DMS79 treated with DMSO at 0.1 percent for 48 hours (cell line): Measurements from ENCODE around the gene SRCIN1.

ENCODE experiments used
- DNase-seq: peaks from one replicate; lab custom pipeline; 2025; lab: John Stamatoyannopoulos, UW

The SRCIN1 gene

GRCh38 chr17:38579083-38579480 is 26.7 kb downstream of the SRCIN1 start:
- no peak for DNase-seq

DNA sequence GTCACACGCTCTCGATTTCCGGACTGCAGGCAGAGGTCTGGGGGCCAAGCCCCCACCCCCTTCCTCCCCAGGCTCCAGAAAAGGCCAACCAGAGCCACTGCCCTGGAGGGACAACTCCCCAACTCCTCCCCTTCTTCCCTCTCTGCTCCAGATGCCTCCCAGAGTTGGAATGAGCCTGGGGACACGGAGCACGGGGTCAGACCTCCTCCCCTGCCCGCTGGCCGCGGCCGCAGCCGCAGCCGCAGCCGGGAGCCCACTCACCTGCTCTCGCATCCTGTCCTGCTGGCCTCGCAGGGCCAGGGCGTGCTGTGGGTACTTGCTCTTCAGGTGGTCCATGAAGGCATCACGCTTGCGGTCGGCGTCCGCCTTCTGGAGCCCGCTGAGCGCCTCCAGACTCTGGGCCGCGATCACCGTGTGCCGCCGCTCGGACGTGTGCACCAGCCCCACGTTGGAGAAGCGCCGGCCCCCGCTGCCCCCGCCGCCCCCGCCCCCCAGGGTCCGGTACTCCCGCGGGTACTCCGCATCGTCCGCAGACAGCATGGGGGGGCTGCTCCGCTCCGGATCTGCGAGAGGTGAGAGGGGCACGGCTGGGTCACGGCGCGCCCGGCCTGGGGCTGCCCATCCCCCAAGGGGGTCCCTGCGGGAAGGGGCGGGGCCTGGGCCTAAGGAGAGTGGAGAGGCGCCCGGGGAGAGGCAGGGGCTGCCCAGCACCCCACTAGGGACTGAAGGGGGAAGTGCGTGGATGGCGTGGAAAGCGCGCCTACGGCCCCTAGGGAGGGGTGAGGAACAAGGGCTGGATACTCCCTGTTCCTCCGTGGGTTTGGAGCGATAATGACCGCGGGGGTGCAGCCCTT is 27.3 kb downstream of the SRCIN1 start:
- DNase-seq: no peak

DNA sequence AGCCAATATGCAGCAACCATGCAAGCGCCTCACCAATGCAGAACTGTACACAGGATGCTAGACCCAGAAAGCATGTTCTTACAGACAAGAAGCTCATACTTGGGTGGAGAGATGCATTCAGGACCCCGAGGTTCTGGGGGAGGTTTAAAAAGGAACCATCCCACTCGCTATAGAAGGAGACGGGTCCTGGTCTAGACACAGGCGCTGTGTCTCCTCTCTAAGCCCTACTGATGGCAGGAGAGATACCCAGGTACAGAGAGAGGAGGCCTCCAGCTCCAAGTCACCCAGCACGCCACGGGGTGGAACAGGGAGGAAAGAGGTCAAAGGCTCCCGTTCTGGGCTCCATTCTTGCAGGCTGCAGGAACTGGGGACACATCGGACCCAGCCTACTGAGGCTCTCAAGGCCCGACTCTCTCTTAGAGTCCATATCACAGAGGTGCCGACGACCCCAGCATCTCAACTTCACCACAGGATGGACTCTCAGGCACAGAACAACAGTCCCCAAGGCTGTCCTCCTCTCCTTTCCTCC is 28.0 kb downstream of the SRCIN1 start:
- no peak for DNase-seq

DNA sequence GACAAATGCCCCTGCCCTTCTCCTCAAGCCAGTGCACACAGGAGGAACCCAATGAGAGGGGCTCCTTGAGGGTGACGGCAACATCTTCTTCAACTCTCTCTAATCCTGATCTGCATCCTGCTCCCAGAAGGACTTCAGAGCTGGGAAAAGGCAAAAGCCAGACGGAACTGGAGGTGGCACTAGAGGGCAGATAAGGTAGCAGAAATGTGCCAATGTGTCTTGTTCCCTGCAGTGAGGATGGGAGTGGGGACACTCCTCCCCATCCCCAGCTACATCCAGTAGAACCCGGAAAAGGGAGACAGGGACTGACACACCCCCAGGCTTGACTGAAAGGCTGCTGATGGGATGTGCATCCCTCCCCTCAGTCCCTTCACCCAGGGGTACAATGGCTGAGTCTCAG is 28.5 kb downstream of the SRCIN1 start:
- no peak for DNase-seq

GRCh38 chr17:38575781-38576180 is 30.0 kb downstream of the SRCIN1 start:
- no peak for DNase-seq

- DNase-seq: no peak
Measured at GRCh38 chr17:38574712-38575111, 31.0 kb downstream of the SRCIN1 start.

DNA sequence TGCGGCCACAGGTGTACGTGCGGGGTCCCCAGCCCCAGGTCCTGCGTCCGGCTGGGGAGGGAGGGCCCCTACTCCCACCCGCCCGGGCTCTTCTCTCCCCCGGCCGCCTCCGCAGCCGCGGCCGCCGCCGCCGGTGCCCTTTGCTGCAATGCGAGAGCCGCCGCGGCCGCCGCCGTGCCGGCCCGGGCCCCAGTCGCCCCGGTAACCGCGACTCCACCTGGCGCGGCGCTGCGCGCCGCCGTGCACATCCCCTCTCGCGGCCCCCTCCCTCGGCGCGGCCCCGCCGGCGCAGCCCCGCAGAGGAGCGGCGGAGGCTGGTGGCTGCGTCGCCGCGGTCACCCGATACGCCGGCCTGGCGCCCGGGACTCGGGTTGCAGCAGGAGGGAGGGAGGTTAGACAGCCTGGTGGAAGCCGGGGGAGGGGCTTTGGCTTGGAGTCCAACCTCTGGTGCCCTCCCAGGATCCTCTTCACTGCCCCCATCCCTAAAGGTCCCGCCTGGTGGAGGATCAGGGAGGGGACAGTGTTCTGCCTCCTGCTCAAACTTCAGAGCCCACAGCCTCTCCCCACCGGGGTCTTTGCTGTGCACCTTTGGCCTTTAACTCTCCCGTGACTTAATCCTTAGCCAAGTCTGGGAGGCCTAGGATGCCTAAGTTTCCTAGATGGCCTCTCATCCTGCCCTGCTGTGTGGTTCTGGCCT is 32.9 kb downstream of the SRCIN1 start:
- DNase-seq: peak; percentile 59

GRCh38 chr17:38571833-38572668 is 33.7 kb downstream of the SRCIN1 start:
- DNase-seq: no peak

GRCh38 chr17:38569701-38570512 is 35.8 kb downstream of the SRCIN1 start:
- DNase-seq: no peak

GRCh38 chr17:38568845-38569510 is 36.8 kb downstream of the SRCIN1 start:
- DNase-seq: no peak

- no peak for DNase-seq
Measured at GRCh38 chr17:38568274-38568673, 37.5 kb downstream of the SRCIN1 start.

- DNase-seq: no peak
Measured at GRCh38 chr17:38567350-38567749, 38.4 kb downstream of the SRCIN1 start.

DNA sequence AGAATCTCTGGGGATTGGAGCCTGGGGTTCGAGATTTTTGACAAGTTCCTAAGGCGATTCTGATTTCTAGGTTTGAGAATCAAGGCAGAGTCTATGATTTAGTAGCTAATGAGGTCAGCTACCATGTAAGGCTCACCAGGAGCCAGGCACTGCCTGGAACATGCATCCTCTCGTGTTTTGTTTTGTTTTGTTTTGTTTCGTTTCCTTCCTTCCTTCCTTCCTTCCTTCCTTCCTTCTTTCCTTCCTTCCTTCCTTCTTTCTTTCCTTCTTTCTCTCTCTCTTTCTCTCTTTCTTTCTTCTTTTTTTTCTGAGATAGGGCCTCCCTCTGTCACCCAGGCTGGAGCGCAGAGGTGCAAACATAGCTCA is 39.1 kb downstream of the SRCIN1 start:
- no peak for DNase-seq

DNA sequence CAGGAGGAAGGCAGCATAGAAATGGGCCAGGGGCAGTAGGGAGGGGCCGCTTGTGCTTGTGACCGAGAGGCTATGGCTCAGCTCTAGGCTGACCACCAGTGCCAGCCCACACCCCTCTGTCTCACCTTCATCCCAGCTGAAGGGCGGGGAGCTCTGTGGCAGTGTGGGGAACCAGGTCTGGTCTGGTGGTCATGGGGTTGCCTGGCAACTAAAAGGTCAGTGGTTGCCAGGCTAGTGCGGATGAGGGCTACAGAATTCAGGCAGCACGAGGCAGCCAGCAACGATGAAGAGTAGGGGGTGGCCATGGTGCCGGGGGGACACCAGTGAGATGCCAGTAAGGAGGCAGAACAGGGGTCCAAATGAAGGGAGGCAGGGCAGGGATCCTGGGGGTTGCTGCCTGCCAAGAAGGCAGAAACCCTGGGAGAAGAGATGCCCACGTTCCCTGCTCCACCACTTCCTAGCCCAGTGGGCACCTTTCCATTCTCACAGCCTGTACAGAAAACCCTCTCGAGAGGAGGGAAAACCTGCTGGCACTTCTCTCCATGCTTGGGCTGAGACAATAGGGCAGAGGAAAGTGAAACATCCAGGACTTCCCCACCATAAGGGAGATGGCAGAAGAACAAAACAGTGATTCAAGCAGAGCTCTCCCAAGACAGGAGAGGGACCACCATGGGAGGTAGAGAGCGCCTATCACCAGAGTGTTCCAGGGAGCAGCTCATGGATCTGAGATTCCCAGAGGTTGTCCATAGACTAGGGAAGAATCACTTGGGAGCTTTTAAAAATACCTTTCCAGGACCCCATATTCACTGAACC is 39.7 kb downstream of the SRCIN1 start:
- DNase-seq: no peak

DNA sequence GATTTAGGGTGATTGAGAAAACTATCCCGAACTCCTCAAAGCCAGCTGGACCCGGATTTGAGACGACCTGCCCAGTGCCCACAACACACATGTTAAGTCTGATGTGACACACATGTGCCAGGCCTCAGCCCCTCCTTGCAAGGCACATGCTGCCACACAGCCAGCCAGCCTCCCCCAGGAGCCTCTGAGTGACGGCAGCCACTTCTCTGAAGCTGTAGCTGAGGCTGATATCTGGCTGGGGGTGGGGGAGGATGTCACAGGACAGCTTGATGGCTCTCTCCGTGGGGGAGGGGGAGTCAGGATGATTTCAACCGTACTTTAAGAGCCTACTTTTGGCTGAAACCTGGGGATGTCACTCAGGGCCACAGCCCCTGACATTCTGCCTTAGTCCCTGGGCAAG is 40.9 kb downstream of the SRCIN1 start:
- no peak for DNase-seq

GRCh38 chr17:38564254-38564837 is 41.4 kb downstream of the SRCIN1 start:
- DNase-seq: no peak

DNA sequence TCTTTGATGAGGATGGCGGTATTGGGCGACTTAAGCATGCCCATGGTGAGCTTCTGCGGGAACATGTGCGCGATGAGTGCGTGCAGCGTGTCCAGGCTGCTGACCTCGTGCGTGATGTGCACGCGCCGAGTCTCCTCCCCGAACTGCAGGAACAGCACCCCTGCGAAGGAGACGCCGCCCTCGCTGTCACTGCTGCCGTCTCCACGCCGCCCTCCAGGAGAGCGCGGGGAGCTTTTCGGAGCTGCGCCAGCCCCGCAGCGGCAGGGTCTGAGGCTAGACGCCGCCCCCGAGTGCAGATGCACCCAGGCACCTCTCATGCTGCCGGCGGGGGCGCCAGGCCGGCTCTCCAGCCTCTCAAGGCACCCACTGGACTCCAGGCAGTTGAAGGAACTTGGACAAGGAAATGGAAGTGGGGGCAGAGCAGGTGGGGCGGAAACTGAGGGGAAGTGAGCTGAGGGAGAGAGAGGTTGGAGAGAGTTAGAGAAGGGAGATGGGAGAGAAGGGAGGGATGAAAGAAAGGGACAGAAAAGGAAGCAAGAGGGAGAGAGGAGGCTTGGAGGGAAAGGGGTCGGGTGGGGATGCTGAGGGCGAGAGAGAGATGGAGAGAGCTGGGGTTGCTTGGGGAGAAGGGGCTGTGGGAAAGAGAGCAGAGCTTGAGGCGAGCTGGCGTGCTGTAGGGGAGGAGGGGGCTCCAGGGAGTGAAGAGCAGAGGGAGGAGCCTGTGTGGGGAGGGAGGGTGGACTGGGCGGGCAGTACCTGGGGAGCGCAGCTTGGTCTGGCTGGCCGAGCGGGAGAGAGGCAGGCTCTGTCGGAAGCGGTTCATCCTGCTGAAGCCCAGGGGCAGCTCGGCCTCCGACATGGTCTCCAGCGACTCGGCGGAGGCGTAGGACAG is 42.1 kb downstream of the SRCIN1 start:
- DNase-seq: no peak

- DNase-seq: no peak
Measured at GRCh38 chr17:38562903-38563302, 42.8 kb downstream of the SRCIN1 start.

GRCh38 chr17:38562215-38562569 is 43.6 kb downstream of the SRCIN1 start:
- no peak for DNase-seq
